Measurements from ENCODE around the gene MAPK7.

Gene MAPK7

DNA sequence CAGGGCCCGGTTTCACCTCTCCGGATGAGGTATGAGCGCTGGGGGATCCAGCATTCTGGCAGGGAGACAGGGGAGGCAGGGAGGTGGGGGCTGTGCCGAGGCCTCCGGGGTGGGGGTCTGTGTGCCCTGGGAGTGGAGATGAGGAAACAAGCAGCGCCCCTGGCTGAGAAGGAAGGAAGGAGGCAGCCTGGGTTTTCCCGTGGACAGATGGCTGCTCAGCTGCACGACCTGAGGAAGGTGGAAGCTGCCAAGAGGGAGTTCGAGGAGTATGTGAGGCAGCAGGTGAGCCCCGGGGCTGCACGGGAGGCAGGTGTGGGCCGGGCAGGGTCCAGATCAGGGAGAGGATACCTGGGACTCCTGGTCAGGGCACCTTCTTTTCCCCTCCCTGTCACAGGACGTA is 37.0 kb downstream of the MAPK7 start:
- no peak for DNase-seq

DNA sequence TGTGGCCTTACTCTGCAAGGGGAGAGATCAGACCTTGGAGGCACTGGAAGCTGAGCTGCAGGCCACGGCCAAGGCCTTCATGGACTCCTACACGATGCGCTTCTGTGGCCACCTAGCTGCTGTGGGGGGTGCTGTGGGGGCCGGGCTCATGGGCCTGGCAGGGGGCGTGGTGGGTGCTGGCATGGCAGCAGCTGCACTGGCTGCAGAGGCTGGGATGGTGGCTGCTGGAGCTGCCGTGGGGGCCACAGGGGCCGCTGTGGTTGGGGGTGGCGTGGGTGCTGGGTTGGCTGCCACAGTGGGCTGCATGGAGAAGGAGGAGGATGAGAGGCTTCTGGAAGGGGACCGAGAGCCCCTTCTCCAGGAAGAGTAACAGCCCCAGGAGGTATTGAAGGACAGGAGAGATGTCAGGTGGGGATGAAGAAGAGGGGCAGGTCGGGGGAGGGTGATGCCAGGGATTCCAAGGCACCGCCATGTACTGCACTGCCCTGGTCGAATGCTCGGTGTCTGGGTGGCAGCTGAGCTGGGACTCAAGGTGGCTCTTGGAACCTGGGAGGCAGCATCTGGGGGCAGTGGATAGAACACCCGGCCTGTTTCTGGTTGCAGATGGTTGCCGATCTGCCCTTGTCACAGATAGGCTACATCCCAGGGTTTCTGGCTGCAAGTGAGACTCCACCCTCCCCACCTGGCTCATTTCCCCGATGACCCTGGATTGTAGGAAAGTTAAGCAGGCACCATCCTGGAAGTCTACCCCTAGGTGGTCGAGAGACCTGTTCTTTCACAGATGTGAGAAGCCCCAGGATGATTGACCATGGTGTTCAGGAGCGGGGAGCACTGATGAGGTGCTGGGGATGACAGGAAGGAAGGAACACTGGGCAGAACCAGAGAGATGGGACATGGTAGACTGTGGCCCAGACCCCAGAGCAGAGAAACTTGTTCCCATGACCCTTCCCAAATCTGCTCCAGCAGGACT is 37.8 kb downstream of the MAPK7 start:
- DNase-seq, result no peak

DNA sequence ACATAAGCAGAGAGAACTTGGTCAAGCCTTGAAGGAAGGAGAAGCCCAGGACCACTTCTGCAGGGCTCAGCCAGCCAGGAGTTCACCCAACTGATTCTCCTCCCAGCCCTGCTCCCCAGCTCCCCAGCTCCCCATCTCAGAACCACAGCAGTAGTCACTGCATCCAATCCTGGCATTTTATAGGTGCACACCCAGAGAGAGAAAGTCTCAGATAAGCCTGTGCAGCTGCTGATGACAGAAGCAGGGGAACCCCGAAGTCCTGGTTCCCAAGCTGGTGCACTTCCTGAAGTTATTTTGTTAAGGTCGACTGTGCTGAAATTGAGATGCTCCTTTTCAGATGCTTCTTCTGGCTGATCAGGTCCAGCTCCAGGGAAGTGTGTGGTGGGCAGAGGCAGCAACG is 39.3 kb downstream of the MAPK7 start:
- no peak for DNase-seq

DNA sequence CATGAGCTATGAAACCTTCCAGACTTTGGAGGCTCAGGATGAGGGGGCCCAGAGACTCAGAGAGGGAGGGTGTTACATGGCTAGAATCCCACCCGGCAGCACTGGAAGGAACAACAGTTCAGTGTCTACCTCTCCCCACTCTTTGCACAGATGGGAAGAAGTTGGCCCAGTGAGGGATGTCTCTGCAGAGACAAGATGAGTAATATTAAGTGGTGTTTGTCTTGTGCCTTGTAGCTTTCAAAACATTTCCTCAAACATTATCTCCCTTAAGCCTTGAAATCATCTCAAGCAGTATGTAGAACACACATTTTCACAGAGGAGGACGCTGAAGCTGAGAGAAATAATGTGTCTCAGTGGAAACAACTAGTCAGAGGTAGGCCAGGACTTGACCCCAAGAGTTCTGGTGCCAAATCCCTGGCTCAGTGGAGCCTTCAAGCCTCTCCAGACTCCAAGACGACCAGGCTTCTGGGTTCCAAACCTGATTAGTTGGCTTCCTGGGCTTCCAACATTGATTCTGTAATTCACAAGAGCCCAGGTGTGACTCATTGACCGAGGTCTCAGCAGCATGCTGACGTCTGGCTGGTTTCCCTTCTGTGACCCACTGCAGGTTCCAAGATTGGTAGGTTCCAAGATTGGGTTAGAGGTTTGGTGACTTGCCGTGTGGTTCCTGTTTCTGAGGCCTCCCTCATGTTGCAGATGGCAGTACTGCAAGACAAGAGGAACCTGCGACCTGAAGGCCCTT is 40.1 kb downstream of the MAPK7 start:
- no peak for DNase-seq

DNA sequence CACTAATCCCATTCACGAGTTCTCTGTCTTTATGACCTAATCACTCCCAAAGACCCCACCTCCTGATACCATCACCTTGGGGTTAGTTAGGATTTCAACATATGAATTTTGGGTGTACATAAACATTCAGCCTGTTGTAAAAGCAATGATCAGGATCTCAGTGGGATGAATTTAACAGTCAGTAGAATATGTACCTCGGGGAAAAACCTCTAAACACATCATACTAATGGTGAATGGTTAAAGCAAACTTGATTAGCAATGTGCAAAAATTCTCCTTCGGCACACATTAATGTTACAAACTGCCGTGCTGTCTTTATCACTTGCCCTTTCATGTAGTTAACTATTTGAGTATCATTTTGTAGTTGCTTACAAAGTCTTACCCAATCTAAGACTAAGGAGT is 42.9 kb downstream of the MAPK7 start:
- DNase-seq, result no peak

DNA sequence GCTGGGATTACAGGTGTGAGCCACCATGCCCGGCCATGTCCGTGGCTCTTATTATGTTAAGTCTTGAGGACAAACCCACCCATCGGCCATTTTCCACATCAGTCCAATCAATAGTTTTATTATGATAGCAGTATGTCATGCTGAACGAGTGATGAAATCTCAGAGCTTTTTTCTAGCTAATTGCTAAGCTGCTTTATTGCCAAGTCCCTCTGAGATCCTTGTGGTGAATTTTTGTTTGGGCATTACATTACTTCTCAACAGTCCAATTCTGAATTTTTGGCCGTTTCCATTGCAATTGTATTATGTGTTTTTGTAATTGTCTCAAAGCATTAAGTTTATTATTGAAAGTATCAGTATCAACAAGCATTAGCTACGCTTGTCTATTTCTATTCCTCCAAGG is 43.6 kb downstream of the MAPK7 start:
- no peak for DNase-seq

DNA sequence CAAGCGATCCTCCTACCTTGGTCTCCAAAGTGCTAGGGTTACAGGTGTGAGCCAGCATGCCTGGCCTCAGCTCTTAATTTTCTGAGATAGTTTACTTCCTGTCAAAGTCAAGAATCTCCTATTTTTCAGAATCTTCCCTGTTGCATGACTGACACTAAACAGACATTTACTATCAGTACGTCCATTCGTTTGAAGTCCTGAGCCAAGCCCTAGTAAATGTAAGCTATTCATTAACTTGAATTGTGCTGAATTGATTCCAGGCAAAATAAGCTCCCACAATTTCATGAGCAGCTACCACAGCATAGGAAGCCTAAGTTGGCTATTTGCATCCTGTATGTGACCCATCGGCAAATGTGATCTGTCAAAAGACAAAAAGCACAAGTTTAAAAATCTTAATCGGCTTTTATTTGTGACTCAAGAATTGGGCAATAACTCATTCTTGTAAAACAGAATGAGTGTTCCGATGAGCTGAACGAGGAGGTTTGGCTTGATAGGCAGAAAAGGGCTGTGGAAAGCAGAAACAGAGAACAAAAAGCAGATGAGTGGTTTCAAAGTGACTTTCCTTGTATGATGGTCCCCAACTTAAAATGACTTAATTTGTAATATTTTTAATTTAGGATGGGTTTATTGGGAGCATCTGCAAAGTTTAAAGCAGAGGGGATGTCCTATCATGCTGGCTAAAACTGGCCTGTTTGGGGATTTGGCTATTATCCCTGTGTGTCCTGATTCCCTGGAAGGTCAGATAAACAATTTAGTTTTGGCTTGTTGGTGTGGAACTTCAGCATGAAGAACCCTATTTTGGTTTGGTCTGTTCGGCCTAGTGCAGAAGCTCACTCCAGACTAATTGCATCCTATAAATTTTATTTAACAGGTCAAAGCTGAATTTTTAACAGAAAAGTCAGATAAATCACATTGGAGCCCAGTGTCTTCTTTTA is 46.9 kb downstream of the MAPK7 start:
- DNase-seq, result no peak

DNA sequence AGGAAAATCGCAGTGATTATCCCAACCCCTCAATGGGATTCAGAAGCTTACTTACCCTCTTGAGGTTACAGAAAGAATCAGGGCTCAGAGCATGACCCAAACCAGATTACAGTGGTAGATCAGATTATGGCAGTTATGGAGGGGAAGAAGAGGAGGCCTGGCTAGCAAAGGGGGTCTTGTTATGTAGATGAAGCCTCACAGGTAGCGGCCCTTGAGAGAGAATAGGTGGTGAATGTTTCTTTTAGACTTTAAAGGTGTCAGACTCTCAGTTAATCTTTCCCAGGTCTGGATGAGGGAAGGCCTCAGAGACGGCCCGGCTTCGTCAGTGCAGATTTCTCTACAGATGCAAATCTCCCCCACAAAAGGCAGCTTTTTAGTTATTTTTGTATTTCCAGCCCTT is 48.3 kb downstream of the MAPK7 start:
- no peak for DNase-seq

DNA sequence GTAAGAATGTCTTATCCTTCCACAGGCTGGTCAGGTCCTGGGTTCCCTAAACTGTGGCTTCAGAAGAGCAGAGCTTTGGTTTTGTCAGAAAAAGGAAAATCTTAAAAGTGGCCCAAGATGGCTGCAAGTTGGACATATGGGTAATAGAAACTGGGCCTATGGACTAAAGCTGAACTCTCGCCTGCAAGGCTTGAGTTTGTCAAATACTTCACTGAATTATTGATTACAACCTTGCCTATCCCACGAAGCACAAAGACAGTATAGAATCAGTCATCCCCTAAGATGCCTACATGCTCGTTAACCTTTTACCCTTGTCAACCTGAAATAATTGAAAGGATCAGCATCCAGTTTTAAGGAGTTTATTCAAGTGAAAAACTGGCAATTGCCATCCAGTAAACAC is 53.4 kb downstream of the MAPK7 start:
- DNase-seq, result no peak
